IPS-18c (cell line): ENCODE measurements around the gene BMP7.
"Not testable (repeated sequence)": the region's sequence is repeated elsewhere in the genome, so short reads cannot be mapped to it uniquely, and the experiment has no call there.

ENCODE experiments used
- H3K4me3 ChIP-seq: 2 replicates; pipeline ENCODE4 v1.7.0; 2013; ENCODE audit warnings: low read depth, mild to moderate bottlenecking, low read length, moderate library complexity; ENCODE audit not compliant: insufficient read depth
- H3K9me3 ChIP-seq: one replicate; pipeline ENCODE4 v1.6.1; 2013; ENCODE audit warnings: mild to moderate bottlenecking, low read length, moderate library complexity; ENCODE audit not compliant: control insufficient read depth, insufficient read depth

The BMP7 gene

DNA sequence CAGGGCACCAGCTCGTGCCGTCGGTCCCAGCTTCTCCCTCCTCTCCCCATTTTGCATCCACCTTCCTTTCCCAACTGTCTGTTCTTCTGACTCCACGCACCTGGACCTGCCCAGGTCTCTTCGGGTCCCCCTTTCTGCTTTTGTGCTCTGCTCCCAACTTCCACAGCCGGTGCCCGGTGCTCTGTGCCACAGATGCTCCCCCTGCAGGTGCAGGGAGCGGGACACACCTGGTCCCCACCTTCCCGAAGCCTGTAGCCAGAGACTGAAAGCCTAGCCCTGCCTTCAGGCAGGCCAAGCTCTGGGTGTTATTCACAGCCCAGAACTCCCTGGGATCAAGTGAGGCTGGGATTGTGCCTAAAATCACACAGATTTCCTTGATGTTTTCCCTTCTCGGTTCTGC is 24.6 kb upstream of the BMP7 start:
- H3K4me3 ChIP-seq, result no peak overlapping the region
- no peaks in the 10 kb centered on the region for H3K9me3 ChIP-seq

DNA sequence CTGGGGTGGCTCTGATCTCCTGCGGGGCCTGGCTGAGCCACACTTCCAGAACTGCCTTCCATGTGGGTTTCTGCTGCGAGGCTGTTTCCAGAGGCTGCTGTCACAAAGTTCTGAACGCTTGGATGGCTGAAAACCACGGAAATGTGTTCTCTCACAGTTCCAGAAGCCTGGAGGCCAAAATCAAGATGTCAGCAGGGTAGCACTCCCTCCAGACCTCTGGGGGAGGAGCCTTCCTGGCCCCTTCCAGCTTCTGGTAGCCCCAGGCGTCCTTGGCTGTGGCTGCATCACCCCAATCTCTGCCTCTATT is 23.7 kb upstream of the BMP7 start:
- Histone ChIP-seq H3K4me3 (no peak overlapping the region), H3K9me3 (no peaks in the 10 kb centered on the region)

DNA sequence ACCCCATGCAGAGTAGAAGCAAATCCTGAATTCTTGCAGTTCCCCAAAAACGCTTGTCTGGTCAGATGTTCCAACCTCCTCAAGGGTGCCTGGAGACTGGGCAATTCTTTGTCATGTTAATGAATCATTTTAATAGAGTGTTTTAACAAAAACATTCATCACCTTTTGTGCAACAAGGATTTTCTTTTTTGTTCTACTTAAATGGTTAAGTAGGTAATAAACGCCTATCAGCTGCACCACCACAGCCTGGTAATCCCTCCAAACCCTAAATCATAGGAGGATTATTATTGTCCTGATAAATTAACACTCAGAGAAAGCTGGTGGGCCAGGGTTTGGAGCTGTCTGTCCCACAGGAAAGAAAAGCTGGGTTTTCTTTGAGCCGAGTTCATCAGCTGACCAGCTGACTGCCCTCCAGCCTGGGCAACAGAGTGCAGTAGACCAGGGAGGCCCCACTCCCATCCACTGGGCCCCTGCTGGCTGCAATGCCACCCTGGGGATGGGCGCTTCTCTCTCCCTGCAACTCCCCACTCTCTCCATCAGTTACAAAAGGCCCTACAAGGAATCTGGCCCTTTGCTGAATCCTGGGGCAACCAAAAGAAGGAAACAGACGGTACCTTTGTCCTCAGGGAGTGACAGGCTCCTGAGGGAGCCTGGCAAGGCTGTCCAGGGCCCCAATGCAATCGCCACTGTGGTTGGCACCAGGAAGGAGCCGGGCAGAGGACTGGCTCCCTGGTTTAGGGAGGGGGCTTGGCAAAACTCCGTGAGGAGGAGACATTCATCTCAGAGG is 23.1 kb upstream of the BMP7 start:
- no peak overlapping the region for H3K4me3 ChIP-seq

DNA sequence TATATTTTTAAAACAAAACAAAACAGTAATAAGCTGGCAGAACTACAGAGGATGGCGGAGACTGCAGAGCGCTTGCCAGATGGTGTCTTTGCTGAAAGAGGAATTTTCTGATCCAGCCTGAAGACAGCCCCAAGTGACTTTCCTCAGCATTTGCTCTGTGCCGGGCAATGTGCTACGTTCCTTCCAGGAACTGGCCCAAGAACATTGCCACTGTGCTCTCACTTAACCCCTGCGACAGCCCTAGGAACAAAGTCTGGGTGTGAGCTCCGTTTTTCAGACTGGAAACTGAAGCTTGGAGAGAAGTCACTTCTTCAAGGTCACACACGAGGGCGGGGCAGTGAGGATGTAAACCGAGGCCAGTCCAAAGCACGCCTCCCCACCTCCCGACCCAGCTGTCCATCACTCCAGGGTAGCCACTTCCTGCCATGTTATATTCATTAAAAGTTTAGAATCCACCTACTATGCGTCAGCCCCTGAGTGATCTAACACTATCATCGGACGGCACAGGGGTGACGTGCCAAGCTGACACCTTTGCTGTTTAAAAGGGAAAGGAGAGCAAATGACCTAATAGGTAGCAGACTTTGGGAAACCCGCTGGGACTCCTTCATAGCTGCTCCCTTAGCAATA is 22.3 kb upstream of the BMP7 start:
- H3K4me3 ChIP-seq, result no peak overlapping the region
- H3K9me3 ChIP-seq, result no peaks in the 10 kb centered on the region

More for the DNA sequence above, 23.1 kb upstream of the BMP7 start:
- no peaks in the 10 kb centered on the region for H3K9me3 ChIP-seq

DNA sequence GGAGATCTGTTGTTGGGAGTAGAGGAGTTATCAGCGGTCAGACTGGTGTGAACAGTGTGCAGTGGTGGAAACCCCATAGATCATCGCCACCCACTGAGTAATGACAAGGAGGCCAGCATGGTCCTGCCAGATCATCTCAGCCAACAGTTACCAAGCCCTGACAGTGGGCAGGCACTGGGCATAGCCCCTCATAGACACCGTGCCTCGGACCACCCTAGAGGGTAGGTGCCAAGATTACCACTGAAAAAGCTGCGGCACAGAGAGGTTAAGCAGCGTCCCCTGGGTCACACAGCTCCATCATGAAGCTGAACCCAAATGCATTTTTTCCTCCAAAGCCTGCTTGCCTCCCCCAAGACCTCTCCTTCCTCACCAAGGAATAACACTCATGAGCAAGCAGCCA is 21.5 kb upstream of the BMP7 start:
- Histone ChIP-seq H3K4me3 (no peak overlapping the region), H3K9me3 (no peaks in the 10 kb centered on the region)

DNA sequence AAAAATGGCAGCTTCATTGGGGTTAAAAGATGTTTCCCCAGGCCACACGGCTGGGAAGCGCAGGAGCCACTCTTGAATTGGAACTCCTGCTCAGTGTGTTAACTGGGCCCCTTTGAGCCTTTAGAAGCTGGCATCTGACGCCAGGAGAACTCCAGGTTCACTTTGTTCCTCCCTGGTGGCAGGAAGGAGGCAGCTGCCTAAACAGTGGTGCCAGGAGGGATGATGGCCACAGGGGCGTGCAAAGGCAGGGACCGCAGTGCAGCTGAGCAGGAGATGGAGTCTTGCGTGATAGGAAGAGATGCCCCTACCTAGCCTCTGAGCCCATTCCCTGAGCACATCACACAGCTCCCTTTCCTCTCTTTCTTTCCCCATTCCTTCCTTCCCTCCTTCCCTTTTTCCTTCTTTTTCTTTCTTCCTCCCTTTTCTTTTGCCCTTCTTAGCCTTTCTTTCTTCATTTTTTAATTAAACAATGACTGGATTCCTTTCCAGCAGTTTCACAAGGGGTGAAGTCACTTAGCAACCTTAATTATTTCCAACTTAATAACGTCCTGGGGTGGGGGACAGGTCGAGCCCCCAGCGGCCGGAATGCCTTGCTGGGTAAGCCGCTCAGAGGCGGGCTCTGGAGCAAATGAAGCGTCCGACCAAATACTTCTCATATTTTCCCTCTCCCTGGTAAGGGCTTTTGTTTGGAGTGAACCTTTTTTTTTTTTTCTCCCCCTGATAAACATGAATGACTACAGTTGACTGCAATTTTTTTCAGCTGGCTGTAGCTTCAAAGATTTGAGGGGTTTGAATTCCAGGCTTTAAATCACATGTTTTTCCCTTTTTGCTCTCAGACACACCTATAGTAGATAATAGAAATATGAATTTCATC is 20.8 kb upstream of the BMP7 start:
- Histone ChIP-seq H3K9me3 (no peaks in the 10 kb centered on the region), H3K4me3 (no peak overlapping the region)

DNA sequence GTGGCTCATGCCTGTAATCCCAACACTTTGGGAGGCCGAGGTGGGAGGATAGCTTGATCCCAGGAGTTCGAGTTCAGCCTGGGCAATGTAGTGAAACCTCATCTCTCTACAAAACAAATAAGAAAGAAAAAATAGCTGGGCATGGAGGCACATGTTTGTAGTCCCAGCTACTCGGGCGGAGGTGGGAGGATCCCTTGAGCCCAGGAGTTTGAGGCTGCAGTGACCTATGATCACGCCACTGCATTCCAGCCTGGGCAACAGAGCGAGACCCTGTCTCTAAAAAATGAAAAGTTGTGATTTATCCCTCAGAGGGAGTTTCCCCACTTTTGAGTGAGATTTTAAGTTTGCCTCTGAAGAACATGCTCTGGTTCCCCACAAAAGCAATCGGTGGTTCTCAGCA is 17.4 kb upstream of the BMP7 start:
- Histone ChIP-seq H3K4me3 (no peak overlapping the region), H3K9me3 (no peaks in the 10 kb centered on the region)

DNA sequence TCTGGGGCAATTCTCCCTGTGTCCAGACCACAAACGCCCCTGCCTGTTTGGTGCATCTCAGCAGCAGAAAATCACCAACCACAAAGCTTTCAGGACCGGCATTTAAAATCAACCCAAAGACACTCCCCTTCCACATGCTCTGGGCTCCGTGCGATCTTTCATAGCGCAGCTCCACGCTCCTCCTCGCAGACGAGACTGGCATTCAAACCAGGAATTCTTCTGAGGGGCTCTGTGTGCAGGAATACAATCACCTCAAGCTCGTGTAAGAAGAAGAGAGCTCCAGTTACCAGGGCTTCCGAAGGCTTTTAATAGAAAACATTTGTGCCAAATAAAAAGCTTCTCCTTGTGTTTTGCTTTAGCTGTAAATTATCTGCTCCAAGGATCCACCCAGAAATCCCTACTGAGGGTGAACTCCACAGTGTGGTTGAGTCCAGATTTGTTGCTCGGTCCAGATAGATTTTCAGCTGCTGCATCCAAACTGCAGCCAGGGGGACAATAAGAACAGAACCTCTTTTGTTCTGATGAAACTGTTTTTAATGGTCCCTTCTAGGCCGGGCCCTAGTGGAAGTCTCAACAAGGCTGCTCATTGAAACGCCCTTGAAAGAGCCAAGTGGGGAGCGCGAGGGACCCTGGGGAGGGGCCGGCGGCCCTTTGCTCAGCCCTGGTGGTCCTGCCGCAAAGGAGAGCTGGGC is 16.4 kb upstream of the BMP7 start:
- Histone ChIP-seq H3K4me3 (no peak overlapping the region), H3K9me3 (no peaks in the 10 kb centered on the region)

DNA sequence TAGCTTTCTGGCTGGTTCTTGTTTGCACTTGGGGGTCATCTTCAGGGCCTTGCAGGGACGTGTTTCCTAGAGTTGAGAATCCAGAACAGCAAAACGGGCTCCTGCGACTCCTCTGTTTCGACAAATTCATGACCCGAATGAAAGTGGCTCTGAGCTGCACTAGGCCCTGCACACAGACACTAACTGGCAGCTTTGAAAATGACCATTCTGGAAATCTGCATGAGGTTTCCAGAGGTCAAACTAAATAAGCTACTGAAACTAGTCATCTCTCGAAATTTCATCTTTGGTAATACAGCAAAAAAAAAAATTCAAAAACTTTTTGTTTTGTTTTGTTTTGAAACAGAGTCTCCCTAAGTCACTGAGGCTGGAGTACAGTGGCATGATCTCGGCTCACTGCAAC is 15.5 kb upstream of the BMP7 start:
- no peak overlapping the region for H3K4me3 ChIP-seq
- no peaks in the 10 kb centered on the region for H3K9me3 ChIP-seq

DNA sequence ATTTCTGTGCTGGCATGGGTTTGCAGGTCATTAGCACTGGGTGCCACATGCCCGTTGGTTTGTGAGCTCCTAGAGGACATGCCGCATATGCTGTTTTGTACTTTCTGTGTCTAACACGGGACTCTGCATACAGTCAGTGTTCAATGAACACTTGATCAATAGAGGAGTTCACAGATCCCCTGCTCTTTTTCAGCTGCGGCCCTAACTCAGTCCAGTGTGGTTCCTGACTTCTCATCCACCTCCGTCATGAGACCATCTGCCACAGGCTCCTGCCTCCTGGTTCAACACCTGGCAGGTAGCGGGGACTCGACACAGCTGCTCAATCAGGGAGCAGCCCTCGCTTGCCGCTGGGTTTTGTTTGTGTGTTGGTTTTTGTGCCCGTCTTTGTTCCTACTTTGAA is 13.8 kb upstream of the BMP7 start:
- no peaks in the 10 kb centered on the region for H3K9me3 ChIP-seq
- no peak overlapping the region for H3K4me3 ChIP-seq

DNA sequence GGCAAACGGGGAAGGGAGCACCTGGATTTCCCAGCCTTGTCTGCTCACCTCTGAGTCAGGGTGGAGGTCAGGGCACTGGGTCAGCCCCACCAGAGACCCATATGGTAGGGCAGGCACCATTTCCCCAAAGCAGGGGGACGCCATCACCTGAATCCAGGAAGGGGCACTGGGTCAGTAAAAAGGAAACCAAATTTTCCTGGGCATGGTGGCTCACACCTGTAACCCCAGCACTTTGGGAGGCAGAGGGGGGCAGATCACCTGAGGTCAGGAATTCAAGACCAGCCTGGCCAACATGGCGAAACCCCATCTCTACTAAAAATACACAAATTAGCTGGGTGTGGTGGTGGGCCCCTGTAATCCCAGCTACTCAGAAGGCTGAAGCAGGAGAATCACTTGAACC is 13.1 kb upstream of the BMP7 start:
- not testable (repeated sequence) for H3K9me3 ChIP-seq, H3K4me3 ChIP-seq

DNA sequence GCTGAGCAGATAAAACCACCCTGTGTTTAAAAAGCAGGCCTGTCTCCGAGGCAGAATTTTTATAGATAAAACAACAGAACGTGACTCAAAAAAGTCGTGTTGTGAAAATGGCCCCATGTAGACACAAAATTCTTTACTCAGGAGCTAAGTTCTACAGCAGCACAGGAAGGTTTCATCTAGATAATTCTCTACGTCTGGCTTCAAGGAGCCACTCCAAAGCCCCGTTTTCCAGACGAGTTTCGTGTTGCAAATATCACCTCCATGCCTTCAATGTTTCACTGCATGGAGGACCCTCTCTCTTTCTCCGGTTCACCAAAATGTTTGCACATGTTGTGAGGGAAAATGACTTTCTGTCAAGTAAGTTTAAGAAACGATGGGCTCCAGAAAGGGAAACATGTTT is 12.0 kb upstream of the BMP7 start:
- H3K9me3 ChIP-seq, result no peaks in the 10 kb centered on the region
- no peak overlapping the region for H3K4me3 ChIP-seq

DNA sequence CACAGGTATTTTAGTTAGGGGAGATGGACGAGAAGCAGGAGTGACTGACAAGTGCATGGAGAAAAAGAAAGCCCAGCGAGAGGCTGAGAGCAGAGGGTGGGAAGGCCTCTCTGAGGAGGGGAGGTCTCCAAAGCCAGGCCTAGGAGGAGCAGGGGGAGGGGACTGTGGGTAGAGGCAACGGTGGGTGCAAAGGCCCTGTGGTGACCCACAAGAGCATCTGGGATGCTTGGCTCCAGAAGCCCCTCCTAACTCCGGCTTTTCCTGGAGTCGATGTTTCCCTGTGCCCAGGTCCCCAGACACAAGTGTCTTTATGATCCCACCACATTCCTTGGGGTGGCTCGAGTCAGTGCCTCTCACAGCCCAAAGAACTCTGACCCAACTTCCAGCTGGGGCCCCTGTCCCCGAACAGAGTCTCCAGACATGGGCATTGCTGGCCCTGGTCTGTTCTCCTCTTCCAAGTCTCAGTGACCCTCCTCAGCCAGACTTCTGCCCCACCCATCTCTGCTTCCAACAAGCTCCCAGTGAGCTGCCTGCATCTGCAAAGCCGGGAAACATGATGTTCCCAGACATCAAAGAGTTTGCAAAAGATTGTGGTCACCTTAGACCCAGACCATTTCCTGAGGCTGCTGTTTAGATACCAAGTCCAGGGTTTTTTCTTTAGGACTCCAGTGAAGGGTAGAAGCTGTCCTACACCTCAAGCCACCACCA is 11.1 kb upstream of the BMP7 start:
- H3K9me3 ChIP-seq, result no peaks in the 10 kb centered on the region

DNA sequence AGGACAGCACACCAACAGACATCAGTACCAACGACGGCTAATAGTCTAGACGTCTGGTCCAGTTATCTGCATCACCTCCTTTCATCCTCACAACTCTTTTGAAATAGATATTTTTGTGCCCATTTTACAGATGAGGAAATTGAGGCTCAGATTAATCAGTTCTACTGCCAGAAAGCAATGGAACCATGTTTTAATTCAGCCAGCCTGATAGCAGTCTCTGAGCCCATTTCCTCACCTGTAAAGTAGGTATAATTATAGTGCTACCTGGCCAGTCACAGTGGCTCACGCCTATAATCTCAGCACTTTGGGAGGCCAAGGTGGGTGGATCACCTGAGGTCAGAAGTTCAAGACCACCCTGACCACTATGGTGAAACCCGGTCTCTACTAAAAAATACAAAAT is 9.8 kb upstream of the BMP7 start:
- H3K9me3 ChIP-seq, result no peaks in the 10 kb centered on the region
- no peak overlapping the region for H3K4me3 ChIP-seq

More for the DNA sequence above, 11.1 kb upstream of the BMP7 start:
- H3K4me3 ChIP-seq, result no peak overlapping the region

DNA sequence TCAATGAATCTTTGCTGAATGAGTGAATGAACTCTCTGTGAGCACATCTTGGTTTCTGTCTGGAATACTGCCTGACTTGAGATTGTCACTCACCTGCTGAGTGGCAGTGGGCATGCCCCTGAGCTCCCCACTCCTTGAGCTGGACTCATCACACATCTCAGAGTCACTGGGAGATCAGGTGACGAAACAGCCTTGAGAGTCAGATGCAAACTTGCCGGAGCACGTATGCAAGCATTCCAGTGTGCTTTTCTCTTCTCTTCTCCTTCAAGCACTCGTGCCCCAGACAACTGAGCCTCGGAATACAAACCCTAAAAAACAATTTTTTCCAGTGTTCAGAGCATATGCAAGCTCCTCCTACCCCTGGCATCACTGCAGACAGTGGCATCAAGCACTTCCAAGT is 9.4 kb upstream of the BMP7 start:
- Histone ChIP-seq H3K4me3 (no peak overlapping the region; the same call in 1 of the 2 replicates), H3K9me3 (no peaks in the 10 kb centered on the region)

DNA sequence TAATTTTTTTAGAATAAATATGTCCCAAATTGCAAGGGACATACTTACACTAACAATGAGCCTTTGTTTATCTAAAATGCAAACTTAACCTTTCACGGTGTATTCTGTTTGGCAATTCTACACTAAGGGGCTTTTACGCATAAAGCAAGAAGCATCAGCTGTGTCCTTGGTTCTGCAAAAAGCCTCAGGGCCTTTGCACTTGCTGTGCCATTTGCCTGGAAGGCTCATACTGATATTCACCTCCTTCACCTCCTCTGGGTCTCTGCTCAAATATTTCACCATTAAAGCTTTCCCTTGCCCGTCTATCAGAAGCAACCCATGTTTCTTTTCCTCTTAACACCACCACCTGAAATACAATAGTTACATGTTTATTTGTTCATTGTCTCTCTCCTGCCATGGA is 8.9 kb upstream of the BMP7 start:
- Histone ChIP-seq H3K9me3 (no peaks in the 10 kb centered on the region), H3K4me3 (no peak overlapping the region)

DNA sequence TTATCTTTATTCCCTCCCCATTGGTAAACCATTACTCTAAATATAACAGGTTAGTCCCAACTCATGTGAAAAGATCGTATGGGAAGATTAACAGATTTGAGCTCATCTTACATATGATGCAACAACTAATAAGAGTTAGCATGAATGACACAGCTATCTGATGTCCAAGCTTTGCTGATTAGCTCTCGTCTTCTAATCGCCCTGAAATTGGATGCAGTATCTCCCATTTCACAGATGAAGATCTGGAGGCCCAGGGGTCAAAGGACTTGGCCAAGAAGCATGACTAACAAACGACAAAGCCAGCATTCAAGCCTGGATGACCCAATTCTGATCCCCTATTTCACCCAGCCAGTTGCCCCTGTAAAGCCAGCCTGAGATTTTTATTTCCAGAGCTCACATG is 8.4 kb upstream of the BMP7 start:
- no peaks in the 10 kb centered on the region for H3K9me3 ChIP-seq
- H3K4me3 ChIP-seq, result no peak overlapping the region
